Immature natural killer cell (primary cell): Measurements from ENCODE around the gene CD244. TPM values are rescaled to one million over a fixed set of nuclear protein-coding genes. Genes with fewer than 3 reads are reported as not detected.

ENCODE experiments used
- DNase-seq, 3 donors: peaks; one replicate each; pipeline ENCODE4 v3.0.0; 2022; ENCODE audit warnings: mixed read lengths in 1 of 3
- H3K27ac Mint-ChIP-seq, 6 donors: one replicate each; pipeline ENCODE4 v1.8.0; 2020; ENCODE audit warnings: mixed read lengths in 6 of 6, mild to moderate bottlenecking in 5 of 6, inconsistent platforms in 4 of 6, moderate library complexity in 3 of 6
- H3K27me3 Mint-ChIP-seq, 3 donors: one replicate each; pipeline ENCODE4 v1.8.0; 2020 to 2021; ENCODE audit warnings: low read depth in 3 of 3, mild to moderate bottlenecking in 3 of 3, mixed read lengths in 3 of 3, moderate library complexity in 3 of 3, inconsistent platforms in 1 of 3
- H3K36me3 Mint-ChIP-seq, 3 donors: one replicate each; pipeline ENCODE4 v1.8.0; 2020; ENCODE audit warnings: mixed read lengths in 3 of 3, inconsistent platforms in 2 of 3, mild to moderate bottlenecking in 2 of 3
- H3K4me1 Mint-ChIP-seq, 2 donors: one replicate each; pipeline ENCODE4 v1.8.0; 2020; ENCODE audit warnings: inconsistent platforms in 2 of 2, mild to moderate bottlenecking in 2 of 2, mixed read lengths in 2 of 2, moderate library complexity in 1 of 2
- H3K4me3 Mint-ChIP-seq, 5 donors: one replicate each; pipeline ENCODE4 v1.8.0; 2020; ENCODE audit warnings: mild to moderate bottlenecking in 5 of 5, mixed read lengths in 5 of 5, inconsistent platforms in 3 of 5, moderate library complexity in 3 of 5
- H3K9me3 Mint-ChIP-seq, 6 donors: one replicate each; pipeline ENCODE4 v1.8.0; 2020; ENCODE audit warnings: mild to moderate bottlenecking in 6 of 6, mixed read lengths in 6 of 6, inconsistent platforms in 4 of 6, moderate library complexity in 3 of 6
- polyA plus RNA-seq, 3 donors: library from polyadenylated mRNA; unstranded; fragments of 300-500 nt; fragmentation: Illumina TruSeq; gene quantifications; one replicate each; pipeline ENCODE4 v1.2.3, GENCODE V29; 2021

Gene CD244
- polyA plus RNA-seq, 3 donors from 2014 or later: 301 to 501 (median 410) TPM

DNA sequence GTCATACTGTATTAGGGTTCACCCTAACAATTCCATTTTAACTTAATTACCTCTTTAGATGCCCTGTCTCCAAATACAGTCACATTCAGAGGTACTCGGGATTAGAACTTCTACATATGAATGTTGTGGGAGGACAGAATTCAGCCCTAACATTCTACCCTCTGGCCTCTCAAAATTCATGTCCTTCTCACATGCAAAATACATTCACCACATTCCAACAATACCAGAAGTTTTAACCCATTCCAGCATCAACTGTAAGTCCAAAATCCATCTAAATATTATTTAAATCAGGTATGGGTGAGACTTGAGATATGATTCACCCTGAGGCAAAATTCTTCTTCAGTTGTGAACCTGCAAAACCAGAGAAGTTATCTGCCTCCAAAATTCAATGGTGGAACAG is 52.2 kb downstream of the CD244 start:
- H3K27me3 Mint-ChIP-seq: peaks cover 0 to 2% (median 0%) of the 10 kb centered on the region in 3 donors
- DNase-seq: no peak
- H3K4me3 Mint-ChIP-seq: no peak overlapping the region
- peak overlapping the region in 1 of 6 donors; percentile 23 for H3K27ac Mint-ChIP-seq
- H3K36me3 Mint-ChIP-seq: peaks cover 24 to 56% (median 38%) of the 10 kb centered on the region in 3 donors
- peaks cover 8 to 19% (median 13%) of the 10 kb centered on the region in 6 donors for H3K9me3 Mint-ChIP-seq
- peaks cover 45 to 50% of the 10 kb centered on the region in 2 donors for H3K4me1 Mint-ChIP-seq

DNA sequence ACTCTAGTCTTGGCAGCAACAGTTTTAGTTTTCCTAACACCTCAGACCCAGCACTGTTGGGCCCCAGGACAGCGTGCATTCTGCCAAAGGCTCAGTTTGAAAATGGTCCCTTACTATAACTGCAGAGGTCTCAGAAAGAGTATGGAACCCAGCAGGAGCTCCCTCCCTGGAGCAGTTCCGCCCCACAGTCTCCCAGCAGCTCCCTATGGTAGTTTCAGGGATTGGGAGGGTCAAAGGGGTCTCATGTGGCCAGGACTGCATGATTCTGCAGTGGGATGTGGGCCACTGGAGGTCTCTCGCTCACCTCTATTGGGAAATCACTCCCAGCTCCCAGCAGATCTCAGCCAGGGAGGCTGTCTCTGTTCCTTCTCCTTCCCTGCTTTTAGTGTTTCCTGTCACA is 54.4 kb downstream of the CD244 start:
- Mint-ChIP-seq H3K27ac (peak overlapping the region in 2 of 6 donors; percentile 19), H3K4me1 (peaks cover 62 to 67% of the 10 kb centered on the region in 2 donors), H3K4me3 (peak overlapping the region in 1 of 5 donors; percentile 31), H3K36me3 (peaks cover 37 to 62% (median 41%) of the 10 kb centered on the region in 3 donors), H3K9me3 (peaks cover 8 to 20% (median 14%) of the 10 kb centered on the region in 6 donors), H3K27me3 (no peaks in the 10 kb centered on the region)
- DNase-seq: no peak

DNA sequence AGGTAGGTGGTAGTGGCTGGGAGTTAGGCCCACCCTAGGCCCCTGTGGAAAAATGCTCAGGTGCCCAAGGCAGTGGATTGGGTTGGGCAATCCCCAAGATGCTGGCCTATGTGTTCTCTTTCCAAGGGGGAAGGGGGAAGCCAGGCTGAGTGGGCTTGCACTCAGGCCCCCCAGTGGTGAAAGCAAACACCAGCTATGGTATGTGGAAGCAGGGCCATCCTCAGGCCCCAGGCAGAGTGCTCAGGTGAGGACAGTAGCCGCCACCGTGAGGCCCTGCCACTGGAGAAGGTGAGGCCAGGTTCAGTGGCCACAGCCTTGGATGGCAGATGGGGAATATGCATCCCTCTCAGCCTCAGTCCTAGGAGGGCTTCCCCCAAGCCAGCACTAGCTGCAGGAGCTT is 54.9 kb downstream of the CD244 start:
- peaks cover 68% of the 10 kb centered on the region in 2 donors for H3K4me1 Mint-ChIP-seq
- no peak for DNase-seq
- peak overlapping the region in 5 of 6 donors; percentile 3 to 82 (median 52) for H3K27ac Mint-ChIP-seq
- peaks cover 33 to 65% (median 39%) of the 10 kb centered on the region in 3 donors for H3K36me3 Mint-ChIP-seq
- H3K9me3 Mint-ChIP-seq: peaks cover 8 to 20% (median 14%) of the 10 kb centered on the region in 6 donors
- no peaks in the 10 kb centered on the region for H3K27me3 Mint-ChIP-seq
- H3K4me3 Mint-ChIP-seq: peak overlapping the region in 1 of 5 donors; percentile 18

DNA sequence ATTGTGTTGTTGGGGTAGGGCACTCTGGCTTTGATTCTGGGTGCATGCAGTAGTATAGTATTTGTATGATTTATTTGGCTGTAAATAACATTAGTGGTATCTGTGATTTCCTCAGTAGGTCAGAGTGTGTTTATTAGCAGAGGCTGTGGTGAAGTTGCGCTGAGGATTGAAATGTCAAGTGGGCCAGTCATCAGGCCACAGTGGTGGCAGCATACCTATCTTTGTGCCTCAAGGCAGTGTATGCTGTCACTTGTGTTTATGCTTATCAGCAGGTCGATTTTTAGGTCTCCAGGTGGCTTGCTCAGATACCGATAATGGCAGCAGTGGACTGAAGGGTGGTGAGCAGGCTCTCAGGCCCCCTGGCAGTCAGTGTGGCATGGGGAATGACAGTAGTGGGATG is 55.4 kb downstream of the CD244 start:
- DNase-seq: no peak
- Mint-ChIP-seq H3K9me3 (peaks cover 8 to 20% (median 14%) of the 10 kb centered on the region in 6 donors), H3K36me3 (peaks cover 36 to 68% (median 42%) of the 10 kb centered on the region in 3 donors), H3K4me3 (peak overlapping the region in 4 of 5 donors; percentile 18 to 37 (median 30)), H3K4me1 (peaks cover 70% of the 10 kb centered on the region in 2 donors), H3K27ac (peak overlapping the region in 5 of 6 donors; percentile 3 to 82 (median 52)), H3K27me3 (no peaks in the 10 kb centered on the region)

DNA sequence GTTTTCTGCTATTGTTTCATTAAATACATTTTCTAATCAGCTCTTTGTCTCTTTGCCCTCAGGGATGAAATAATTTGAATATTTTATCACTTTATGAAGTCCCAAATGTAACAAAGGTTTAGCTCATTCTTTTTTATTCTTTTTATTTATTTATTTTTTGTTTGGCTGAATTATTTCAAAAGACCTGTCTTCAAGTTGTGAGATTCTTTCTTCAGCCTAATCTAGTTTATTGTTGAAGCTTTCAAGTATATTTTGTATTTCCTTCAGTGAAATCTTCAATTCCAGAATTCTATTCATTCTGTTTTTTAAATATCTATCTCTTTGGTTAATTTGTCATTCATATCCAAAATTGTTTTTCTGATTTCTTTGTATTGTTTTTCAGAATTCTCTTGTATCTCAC is 55.9 kb downstream of the CD244 start:
- Mint-ChIP-seq H3K27ac (peak overlapping the region; percentile 3 to 82 (median 62)), H3K27me3 (no peaks in the 10 kb centered on the region), H3K9me3 (peaks cover 8 to 20% (median 14%) of the 10 kb centered on the region in 6 donors), H3K36me3 (peaks cover 36 to 64% (median 42%) of the 10 kb centered on the region in 3 donors), H3K4me3 (peak overlapping the region in 4 of 5 donors; percentile 18 to 58 (median 42)), H3K4me1 (peaks cover 65 to 68% of the 10 kb centered on the region in 2 donors)
- DNase-seq: no peak

DNA sequence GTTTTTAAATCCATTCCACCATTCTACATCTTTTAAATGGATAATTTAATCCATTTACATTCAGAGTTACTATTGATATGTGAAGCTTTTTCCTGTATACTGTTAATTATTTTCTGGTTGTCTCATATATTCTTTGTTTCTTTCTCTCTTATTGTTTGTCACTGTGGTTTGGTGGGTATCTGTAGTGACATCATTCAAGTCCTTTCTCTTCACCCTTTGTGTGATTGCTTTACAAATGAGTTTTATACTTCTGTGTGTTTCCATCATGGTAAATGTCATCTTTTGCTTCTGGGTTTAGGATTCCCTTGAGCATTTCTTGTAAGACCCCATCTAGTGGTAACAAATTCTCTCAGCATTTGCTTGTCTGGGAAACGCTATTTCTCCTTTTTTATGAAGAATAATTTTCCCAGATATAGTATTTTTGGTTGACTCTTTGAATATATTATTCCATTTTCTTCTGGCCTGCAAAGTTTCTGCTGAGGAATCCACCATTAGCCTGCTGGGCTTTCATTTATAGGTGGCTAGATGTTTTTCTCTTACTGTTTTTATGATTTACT is 56.5 kb downstream of the CD244 start:
- peak overlapping the region; percentile 52 to 82 (median 60) for H3K27ac Mint-ChIP-seq
- peaks cover 8 to 20% (median 14%) of the 10 kb centered on the region in 6 donors for H3K9me3 Mint-ChIP-seq
- DNase-seq: peak; percentile 18 to 43 (median 41)
- H3K27me3 Mint-ChIP-seq: no peaks in the 10 kb centered on the region
- peaks cover 65 to 67% of the 10 kb centered on the region in 2 donors for H3K4me1 Mint-ChIP-seq
- H3K4me3 Mint-ChIP-seq: peak overlapping the region; percentile 5 to 63 (median 55)
- H3K36me3 Mint-ChIP-seq: peaks cover 41 to 64% (median 42%) of the 10 kb centered on the region in 3 donors

DNA sequence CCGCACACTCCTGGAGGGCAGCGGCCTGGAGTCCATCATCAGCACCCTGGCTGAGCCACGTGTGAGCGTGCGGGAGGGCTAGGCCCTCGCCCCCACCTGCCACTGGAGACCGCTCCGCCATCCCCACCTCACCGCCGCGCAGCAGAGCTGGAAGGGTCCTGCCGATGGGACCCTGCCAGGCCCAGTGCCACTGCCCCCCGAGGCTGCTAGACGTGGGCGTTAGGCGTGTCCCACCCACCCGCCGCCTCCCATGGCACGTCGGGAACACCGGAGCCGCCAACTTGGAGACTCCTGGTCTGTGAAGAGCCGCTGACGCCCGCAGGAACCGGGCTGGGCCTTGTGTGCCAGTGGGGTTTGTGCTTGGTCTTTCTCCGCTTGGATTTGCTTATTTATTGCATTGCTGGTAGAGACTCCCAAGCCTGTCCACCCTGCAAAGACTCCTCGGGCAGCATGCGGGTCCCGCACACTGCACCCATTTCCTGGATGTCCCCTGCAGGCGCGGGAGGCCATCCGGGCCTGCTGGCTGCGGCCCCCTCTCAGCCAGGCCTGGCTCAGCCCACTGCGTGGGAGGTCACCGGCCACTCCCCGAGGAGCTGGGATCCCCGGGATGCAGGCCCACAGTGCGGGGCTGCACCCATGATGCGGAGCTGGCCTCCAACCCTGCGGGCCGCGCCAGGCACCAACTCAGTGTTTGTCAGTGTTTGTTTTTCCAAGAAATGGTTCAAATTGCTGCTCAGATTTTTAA is 60.7 kb downstream of the CD244 start:
- Mint-ChIP-seq H3K27ac (peak overlapping the region in 3 of 6 donors; percentile 1 to 85 (median 80)), H3K36me3 (peaks cover 31 to 51% (median 42%) of the 10 kb centered on the region in 3 donors), H3K9me3 (peaks cover 4 to 16% (median 12%) of the 10 kb centered on the region in 6 donors)

DNA sequence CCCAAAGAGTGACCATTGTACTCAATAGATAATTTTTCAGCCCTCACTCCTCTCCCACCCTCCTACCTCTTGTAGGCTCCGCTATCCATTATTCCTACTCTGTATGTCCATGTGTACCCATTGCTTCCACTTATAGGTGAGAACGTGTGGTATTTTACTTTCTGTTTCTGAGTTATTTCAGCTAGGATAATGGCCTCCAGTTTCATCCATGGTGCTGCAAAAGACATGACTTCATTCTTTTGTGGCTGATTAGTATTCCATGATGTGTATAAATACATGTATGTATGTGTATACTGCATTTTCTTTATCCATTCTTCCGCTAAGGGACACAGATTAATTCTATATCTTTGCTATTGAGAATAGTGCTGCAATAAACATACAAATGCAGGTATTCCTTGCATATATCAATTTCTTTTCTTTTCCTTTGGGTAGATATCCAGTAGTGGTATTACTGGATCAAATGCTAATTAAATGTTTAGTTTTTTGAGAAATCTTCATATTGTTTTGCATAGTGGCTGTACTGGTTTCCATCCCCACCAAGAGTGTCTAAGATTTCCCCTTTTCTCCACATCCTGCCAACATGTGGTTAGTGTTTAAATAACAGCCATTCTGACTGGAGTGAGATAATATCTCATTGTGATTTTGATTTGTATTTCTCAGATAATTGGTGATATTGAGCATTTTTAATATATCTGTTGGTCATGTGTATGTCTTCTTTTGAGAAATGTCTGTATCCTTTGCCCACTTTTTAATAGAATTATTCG is 61.9 kb downstream of the CD244 start:
- peak; percentile 35 to 44 (median 41) for DNase-seq
- Mint-ChIP-seq H3K27ac (peak overlapping the region; percentile 59 to 87 (median 78)), H3K4me3 (peak overlapping the region; percentile 73 to 90 (median 74)), H3K4me1 (peaks cover 85 to 89% of the 10 kb centered on the region in 2 donors), H3K36me3 (peaks cover 22 to 39% (median 30%) of the 10 kb centered on the region in 3 donors), H3K27me3 (peaks cover 0 to 5% (median 4%) of the 10 kb centered on the region in 3 donors), H3K9me3 (peaks cover 0 to 5% (median 1%) of the 10 kb centered on the region in 6 donors)

More for the DNA sequence above, 60.7 kb downstream of the CD244 start:
- peaks cover 0 to 3% (median 0%) of the 10 kb centered on the region in 3 donors for H3K27me3 Mint-ChIP-seq
- peaks cover 86 to 89% of the 10 kb centered on the region in 2 donors for H3K4me1 Mint-ChIP-seq
- H3K4me3 Mint-ChIP-seq: peak overlapping the region in 1 of 5 donors; percentile 74
- no peak for DNase-seq

DNA sequence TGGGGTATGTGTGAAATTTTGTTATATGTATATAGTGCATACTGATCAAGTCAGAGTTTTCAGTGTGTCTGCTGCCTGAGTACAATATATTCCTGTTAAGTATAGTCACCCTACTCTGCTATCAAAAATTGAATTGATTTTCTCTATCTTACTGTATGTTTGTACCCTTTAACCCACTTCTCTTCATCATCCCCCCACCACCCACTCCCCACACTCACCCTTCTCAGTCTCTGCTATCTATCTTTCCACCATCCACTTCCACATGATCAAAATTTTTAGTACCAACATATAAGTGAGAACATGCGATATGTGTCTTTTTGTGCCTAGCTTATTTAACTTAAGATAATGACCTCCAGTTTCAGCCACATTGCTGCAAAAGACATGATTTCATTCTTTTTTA is 62.5 kb downstream of the CD244 start:
- peaks cover 18 to 34% (median 25%) of the 10 kb centered on the region in 3 donors for H3K36me3 Mint-ChIP-seq

DNA sequence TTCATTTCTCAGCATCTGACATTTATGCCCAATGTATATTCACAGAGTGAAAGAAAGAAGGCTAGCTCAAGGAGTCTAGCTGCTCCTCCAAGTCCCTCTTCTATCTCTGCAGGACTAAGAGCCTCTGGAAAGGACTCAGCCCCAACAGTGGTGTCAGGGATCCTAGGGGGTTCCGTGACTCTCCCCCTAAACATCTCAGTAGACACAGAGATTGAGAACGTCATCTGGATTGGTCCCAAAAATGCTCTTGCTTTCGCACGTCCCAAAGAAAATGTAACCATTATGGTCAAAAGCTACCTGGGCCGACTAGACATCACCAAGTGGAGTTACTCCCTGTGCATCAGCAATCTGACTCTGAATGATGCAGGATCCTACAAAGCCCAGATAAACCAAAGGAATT is 63.0 kb downstream of the CD244 start:
- Mint-ChIP-seq H3K36me3 (peaks cover 13 to 29% (median 20%) of the 10 kb centered on the region in 3 donors), H3K4me3 (peak overlapping the region; percentile 71 to 96 (median 90)), H3K27ac (peak overlapping the region; percentile 13 to 97 (median 86)), H3K9me3 (no peaks in the 10 kb centered on the region), H3K4me1 (peaks cover 79 to 89% of the 10 kb centered on the region in 2 donors), H3K27me3 (peaks cover 0 to 7% (median 5%) of the 10 kb centered on the region in 3 donors)
- no peak for DNase-seq

More for the DNA sequence above, 62.5 kb downstream of the CD244 start:
- H3K4me1 Mint-ChIP-seq: peaks cover 84 to 89% of the 10 kb centered on the region in 2 donors
- H3K27ac Mint-ChIP-seq: peak overlapping the region; percentile 13 to 97 (median 78)
- peak overlapping the region; percentile 71 to 96 (median 90) for H3K4me3 Mint-ChIP-seq
- peaks cover 0 to 7% (median 5%) of the 10 kb centered on the region in 3 donors for H3K27me3 Mint-ChIP-seq
- DNase-seq: no peak
- peaks cover 0 to 3% (median 0%) of the 10 kb centered on the region in 6 donors for H3K9me3 Mint-ChIP-seq

DNA sequence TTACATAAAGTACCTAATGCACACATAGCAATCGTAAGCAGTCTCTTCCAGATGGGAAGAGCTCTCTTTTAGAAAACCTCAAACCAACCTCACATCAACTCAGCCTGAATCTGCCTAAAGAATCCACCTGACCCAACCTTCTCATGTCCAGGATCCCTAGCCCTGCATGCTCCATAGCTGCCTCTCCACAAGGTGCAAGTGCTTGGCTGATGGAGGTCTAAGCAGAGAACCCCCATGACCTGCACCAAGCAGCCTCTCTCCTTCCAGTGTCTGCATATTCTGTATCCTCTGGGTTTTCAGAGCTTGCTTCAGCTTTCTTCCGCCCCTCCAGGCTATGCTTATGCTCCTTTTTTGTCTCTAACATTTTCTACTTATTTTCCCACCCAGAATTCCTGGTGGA is 64.2 kb downstream of the CD244 start:
- Mint-ChIP-seq H3K27me3 (peaks cover 0 to 9% (median 5%) of the 10 kb centered on the region in 3 donors), H3K4me3 (peak overlapping the region; percentile 85 to 96 (median 90)), H3K27ac (peak overlapping the region; percentile 84 to 97 (median 94)), H3K9me3 (no peaks in the 10 kb centered on the region), H3K36me3 (peaks cover 9 to 20% (median 12%) of the 10 kb centered on the region in 3 donors), H3K4me1 (peaks cover 72 to 83% of the 10 kb centered on the region in 2 donors)
- no peak for DNase-seq

DNA sequence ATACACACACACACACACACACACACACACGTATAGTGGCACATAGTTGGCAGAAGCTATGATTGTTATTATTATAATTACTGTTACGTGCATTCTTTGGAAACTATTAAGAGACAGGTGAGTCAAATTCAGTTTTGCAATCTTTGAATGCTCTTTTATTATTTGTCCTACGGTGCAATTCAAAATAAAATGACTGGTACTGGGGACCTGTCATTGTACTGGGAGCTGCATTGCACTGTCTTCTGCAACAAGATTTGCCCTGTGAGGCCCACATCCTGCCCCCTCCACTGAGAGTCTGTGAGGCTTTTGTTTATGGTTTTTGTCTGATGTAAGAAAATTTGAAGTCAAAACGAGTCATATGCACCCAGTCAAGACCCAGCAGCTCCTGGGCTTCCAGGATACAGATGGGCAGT is 64.8 kb downstream of the CD244 start:
- peak; percentile 43 to 66 (median 47) for DNase-seq
- Mint-ChIP-seq H3K27ac (peak overlapping the region; percentile 84 to 97 (median 94)), H3K27me3 (peaks cover 0 to 9% (median 5%) of the 10 kb centered on the region in 3 donors), H3K9me3 (no peaks in the 10 kb centered on the region), H3K36me3 (peaks cover 8 to 16% (median 9%) of the 10 kb centered on the region in 3 donors), H3K4me1 (peaks cover 70 to 77% of the 10 kb centered on the region in 2 donors), H3K4me3 (peak overlapping the region; percentile 85 to 96 (median 90))

DNA sequence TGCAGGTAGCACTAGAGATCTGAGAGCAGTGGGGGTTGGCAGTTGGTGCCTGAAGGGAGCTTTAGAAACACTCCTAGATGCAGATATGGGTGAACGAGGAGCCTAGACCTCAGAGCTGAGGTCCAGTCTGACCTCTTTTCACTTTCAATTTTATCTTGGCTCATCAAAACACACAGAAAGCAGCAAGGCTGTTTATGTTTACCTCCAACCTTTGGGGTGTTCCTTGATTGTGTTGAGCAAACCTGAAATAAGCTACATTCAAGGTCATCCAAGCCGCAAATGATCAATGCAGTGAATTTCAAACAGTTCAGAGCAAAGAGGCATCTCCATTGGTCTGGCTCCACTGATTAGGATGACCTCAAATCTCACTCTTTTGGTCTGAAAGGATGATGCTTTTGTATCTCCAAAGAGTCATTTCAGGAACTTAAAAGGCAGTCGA is 65.4 kb downstream of the CD244 start:
- Mint-ChIP-seq H3K9me3 (no peaks in the 10 kb centered on the region), H3K4me1 (peaks cover 66 to 71% of the 10 kb centered on the region in 2 donors), H3K27ac (peak overlapping the region; percentile 84 to 97 (median 94)), H3K27me3 (peaks cover 0 to 9% (median 5%) of the 10 kb centered on the region in 3 donors), H3K36me3 (peaks cover 4 to 12% (median 5%) of the 10 kb centered on the region in 3 donors), H3K4me3 (peak overlapping the region; percentile 85 to 96 (median 90))
- DNase-seq: no peak
